Activated T-helper 1 cell treated with Interleukin-2 at 50 U/mL for 16 hours (primary cell): ENCODE measurements around the gene CENPP.

ENCODE experiments used
- DNase-seq: peaks from one replicate; pipeline ENCODE4 v3.0.0-alpha.2; 2020; ENCODE audit warnings: low read depth

Gene CENPP

GRCh38 chr9:92313624-92314012, 12.1 kb upstream of the CENPP start:
- DNase-seq = no peak

GRCh38 chr9:92315456-92315855, 10.3 kb upstream of the CENPP start:
- DNase-seq = no peak

- DNase-seq = no peak
Measured at GRCh38 chr9:92324431-92324830, 1.3 kb upstream of the CENPP start.

GRCh38 chr9:92324889-92325268, 874 bp upstream of the CENPP start:
- DNase-seq = no peak

GRCh38 chr9:92325991-92326500, 293 bp downstream of the CENPP start:
- no peak for DNase-seq

GRCh38 chr9:92327283-92327850, 1.6 kb downstream of the CENPP start:
- DNase-seq = no peak

GRCh38 chr9:92328225-92328624, 2.5 kb downstream of the CENPP start:
- no peak for DNase-seq

GRCh38 chr9:92332577-92333281, 7.0 kb downstream of the CENPP start:
- no peak for DNase-seq

GRCh38 chr9:92333282-92333634, 7.5 kb downstream of the CENPP start:
- DNase-seq = no peak

- DNase-seq = no peak
Measured at GRCh38 chr9:92341578-92341977, 15.8 kb downstream of the CENPP start.

GRCh38 chr9:92342825-92343488, 17.2 kb downstream of the CENPP start:
- DNase-seq = no peak

GRCh38 chr9:92345582-92345981, 19.8 kb downstream of the CENPP start:
- DNase-seq = no peak

- no peak for DNase-seq
Measured at GRCh38 chr9:92349771-92350739, 24.3 kb downstream of the CENPP start.

GRCh38 chr9:92350740-92351133, 25.0 kb downstream of the CENPP start:
- no peak for DNase-seq

GRCh38 chr9:92353051-92353450, 27.3 kb downstream of the CENPP start:
- DNase-seq = no peak

GRCh38 chr9:92359394-92359995, 33.7 kb downstream of the CENPP start:
- DNase-seq = no peak

- no peak for DNase-seq
Measured at GRCh38 chr9:92360083-92360482, 34.3 kb downstream of the CENPP start.

GRCh38 chr9:92369075-92369474, 43.3 kb downstream of the CENPP start:
- DNase-seq = no peak

GRCh38 chr9:92373167-92373566, 47.4 kb downstream of the CENPP start:
- DNase-seq = no peak

GRCh38 chr9:92377876-92378275, 52.1 kb downstream of the CENPP start:
- DNase-seq = no peak

- no peak for DNase-seq
Measured at GRCh38 chr9:92378865-92379560, 53.3 kb downstream of the CENPP start.
